ENCODE results near the gene UCMA.

Gene UCMA

GRCh38 chr10:13225601-13226000 is 8.6 kb downstream of the UCMA start:
- H3K4me3 ChIP-seq (ENCODE audit: low read length): no peak overlapping the region
- no peaks in the 10 kb centered on the region; the same call in 1 of the 2 replicates for H3K4me1 ChIP-seq (ENCODE audit: low read length)
- no peaks in the 10 kb centered on the region for H3K36me3 ChIP-seq (replicated peaks; ENCODE audit: low read depth, low read length)
- TF ChIP-seq CTCF (IDR thresholded peaks at IDR 0.05; ENCODE audit: low read depth, low read length) (no peak), EZH2phosphoT487 (IDR thresholded peaks at IDR 0.05; ENCODE audit: low read depth) (no peak)
- no peak overlapping the region for H3K27ac ChIP-seq (ENCODE audit: low read length)
- H3K27me3 ChIP-seq (ENCODE audit: low read depth, low read length): no peaks in the 10 kb centered on the region
- no peaks in the 10 kb centered on the region for H4K20me1 ChIP-seq (ENCODE audit: insufficient read depth, low read length)
- H3K9ac ChIP-seq (ENCODE audit: low read length): no peak overlapping the region
- H3K79me2 ChIP-seq (ENCODE audit: low read length): no peaks in the 10 kb centered on the region
- no peak overlapping the region for H2AFZ ChIP-seq (ENCODE audit: low read depth, low read length)
- H3K4me2 ChIP-seq (ENCODE audit: low read length): no peak overlapping the region
- H3K9me3 ChIP-seq (ENCODE audit: insufficient read depth, low read length): no peaks in the 10 kb centered on the region

- H3K27me3 ChIP-seq (ENCODE audit: low read depth, low read length): no peaks in the 10 kb centered on the region
- H3K27ac ChIP-seq (ENCODE audit: low read length): no peak overlapping the region
- H4K20me1 ChIP-seq (ENCODE audit: insufficient read depth, low read length): no peaks in the 10 kb centered on the region
- peaks cover 10% of the 10 kb centered on the region for H3K4me1 ChIP-seq (ENCODE audit: low read length)
- TF ChIP-seq CTCF (IDR thresholded peaks at IDR 0.05; ENCODE audit: low read depth, low read length) (no peak), EZH2phosphoT487 (IDR thresholded peaks at IDR 0.05; ENCODE audit: low read depth) (no peak)
- no peak overlapping the region for H3K4me2 ChIP-seq (ENCODE audit: low read length)
- no peak overlapping the region for H2AFZ ChIP-seq (ENCODE audit: low read depth, low read length)
- H3K79me2 ChIP-seq (ENCODE audit: low read length): no peaks in the 10 kb centered on the region
- H3K36me3 ChIP-seq (replicated peaks; ENCODE audit: low read depth, low read length): no peaks in the 10 kb centered on the region
- no peak overlapping the region for H3K4me3 ChIP-seq (ENCODE audit: low read length)
- no peak overlapping the region for H3K9ac ChIP-seq (ENCODE audit: low read length)
- H3K9me3 ChIP-seq (ENCODE audit: insufficient read depth, low read length): no peaks in the 10 kb centered on the region
Measured at GRCh38 chr10:13224210-13224995, 9.8 kb downstream of the UCMA start.

- Histone ChIP-seq H2AFZ (ENCODE audit: low read depth, low read length) (no peak overlapping the region), H3K79me2 (ENCODE audit: low read length) (no peaks in the 10 kb centered on the region), H3K9ac (ENCODE audit: low read length) (no peak overlapping the region), H4K20me1 (ENCODE audit: insufficient read depth, low read length) (no peaks in the 10 kb centered on the region), H3K9me3 (ENCODE audit: insufficient read depth, low read length) (no peaks in the 10 kb centered on the region), H3K4me1 (ENCODE audit: low read length) (peaks cover 10% of the 10 kb centered on the region), H3K4me3 (ENCODE audit: low read length) (no peak overlapping the region), H3K4me2 (ENCODE audit: low read length) (no peak overlapping the region), H3K36me3 (replicated peaks; ENCODE audit: low read depth, low read length) (no peaks in the 10 kb centered on the region), H3K27me3 (ENCODE audit: low read depth, low read length) (no peaks in the 10 kb centered on the region), H3K27ac (ENCODE audit: low read length) (no peak overlapping the region)
- no peak for TF ChIP-seq CTCF (IDR thresholded peaks at IDR 0.05; ENCODE audit: low read depth, low read length)
- no peak for TF ChIP-seq EZH2phosphoT487 (IDR thresholded peaks at IDR 0.05; ENCODE audit: low read depth)
Measured at GRCh38 chr10:13223241-13223640, 10.9 kb downstream of the UCMA start.

- H4K20me1 ChIP-seq (ENCODE audit: insufficient read depth, low read length): no peaks in the 10 kb centered on the region
- peaks cover 10% of the 10 kb centered on the region for H3K4me1 ChIP-seq (ENCODE audit: low read length)
- no peak overlapping the region for H3K4me3 ChIP-seq (ENCODE audit: low read length)
- no peak overlapping the region for H2AFZ ChIP-seq (ENCODE audit: low read depth, low read length)
- no peak overlapping the region for H3K27ac ChIP-seq (ENCODE audit: low read length)
- H3K4me2 ChIP-seq (ENCODE audit: low read length): no peak overlapping the region
- no peaks in the 10 kb centered on the region for H3K9me3 ChIP-seq (ENCODE audit: insufficient read depth, low read length)
- TF ChIP-seq CTCF (IDR thresholded peaks at IDR 0.05; ENCODE audit: low read depth, low read length) (no peak), EZH2phosphoT487 (IDR thresholded peaks at IDR 0.05; ENCODE audit: low read depth) (no peak)
- H3K9ac ChIP-seq (ENCODE audit: low read length): no peak overlapping the region
- H3K79me2 ChIP-seq (ENCODE audit: low read length): no peaks in the 10 kb centered on the region
- H3K36me3 ChIP-seq (replicated peaks; ENCODE audit: low read depth, low read length): no peaks in the 10 kb centered on the region
- no peaks in the 10 kb centered on the region for H3K27me3 ChIP-seq (ENCODE audit: low read depth, low read length)
Measured at GRCh38 chr10:13222566-13222965, 11.6 kb downstream of the UCMA start.
